Spleen (tissue), 7 donors: Measurements from ENCODE around the gene SOX4.

Source experiments
- CTCF ChIP-seq, 11 experiments: fragments of 200-600 bp in 7 of 11; fragments of 450-650 bp in 4 of 11; sonication (generic) in 4 of 11; IDR thresholded peaks in 8 of 11; conservative IDR thresholded peaks in 3 of 11; 1 replicate in 7 of 11; 2 replicates in 4 of 11; pipeline versions ENCODE4 v1.4.0 to v1.8.0; 2016 to 2021; ENCODE audit warnings: antibody characterized with exemption in 11 of 11, inconsistent platforms in 4 of 11, mild to moderate bottlenecking in 1 of 11
- POLR2A ChIP-seq, 3 donors: fragments of 450-650 bp; IDR thresholded peaks; one replicate each; pipeline ENCODE4 v1.5.1; 2017; ENCODE audit warnings: antibody characterized with exemption in 3 of 3, mild to moderate bottlenecking in 1 of 3
- POLR2AphosphoS5 ChIP-seq, 3 donors: sonication (generic); formaldehyde crosslinking; IDR thresholded peaks; one replicate each; pipeline ENCODE4 v1.5.1; 2017; ENCODE audit warnings: antibody characterized with exemption in 3 of 3
- donor health status: DM: no; HTN: no; CAD: no; lungs with moderate emphysema.
- donor health status: DM: no; HTN: no; CAD: no.
- donor health status: DM: no; HTN: no; CAD: no.

GRCh38 chr6:21599051-21599696 is 5.6 kb downstream of the SOX4 start:
- TF ChIP-seq CTCF (IDR thresholded peaks at IDR 0.05 in 8 of 11, conservative IDR thresholded peaks at IDR 0.05 in 3 of 11) (no peak), POLR2A (IDR thresholded peaks at IDR 0.05) (no peak), POLR2AphosphoS5 (IDR thresholded peaks at IDR 0.05) (no peak)
